Brain pericyte (primary cell): ENCODE measurements around the gene PRAMEF2.
"Not testable (repeated sequence)": the region's sequence is repeated elsewhere in the genome, so short reads cannot be mapped to it uniquely, and the experiment has no call there.

Experiments
- DNase-seq: peaks from one replicate; pipeline ENCODE4 v3.0.0-alpha.2; 2012; ENCODE audit warnings: low read depth, low spot score

PRAMEF2 gene, protein sequence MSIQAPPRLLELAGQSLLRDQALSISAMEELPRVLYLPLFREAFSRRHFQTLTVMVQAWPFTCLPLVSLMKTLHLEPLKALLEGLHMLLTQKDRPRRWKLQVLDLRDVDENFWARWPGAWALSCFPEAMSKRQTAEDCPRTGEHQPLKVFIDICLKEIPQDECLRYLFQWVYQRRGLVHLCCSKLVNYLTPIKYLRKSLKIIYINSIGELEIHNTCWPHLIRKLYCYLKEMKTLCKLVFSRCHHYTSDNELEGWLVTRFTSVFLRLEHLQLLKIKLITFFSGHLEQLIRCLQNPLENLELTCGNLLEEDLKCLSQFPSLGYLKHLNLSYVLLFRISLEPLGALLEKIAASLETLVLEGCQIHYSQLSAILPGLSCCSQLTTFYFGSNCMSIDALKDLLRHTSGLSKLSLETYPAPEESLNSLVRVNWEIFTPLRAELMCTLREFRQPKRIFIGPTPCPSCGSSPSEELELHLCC

GRCh38 chr1:12856786-12857185 lies at the start of gene PRAMEF2:
Gene PRAMEF2 (plus strand): TSS chr1:12857086. CDS start chr1:12859010, 1,924 bp downstream.
- not testable (repeated sequence) for DNase-seq

GRCh38 chr1:12809933-12810332 lies 47.0 kb upstream of the PRAMEF2 start:
- DNase-seq = no peak

DNA sequence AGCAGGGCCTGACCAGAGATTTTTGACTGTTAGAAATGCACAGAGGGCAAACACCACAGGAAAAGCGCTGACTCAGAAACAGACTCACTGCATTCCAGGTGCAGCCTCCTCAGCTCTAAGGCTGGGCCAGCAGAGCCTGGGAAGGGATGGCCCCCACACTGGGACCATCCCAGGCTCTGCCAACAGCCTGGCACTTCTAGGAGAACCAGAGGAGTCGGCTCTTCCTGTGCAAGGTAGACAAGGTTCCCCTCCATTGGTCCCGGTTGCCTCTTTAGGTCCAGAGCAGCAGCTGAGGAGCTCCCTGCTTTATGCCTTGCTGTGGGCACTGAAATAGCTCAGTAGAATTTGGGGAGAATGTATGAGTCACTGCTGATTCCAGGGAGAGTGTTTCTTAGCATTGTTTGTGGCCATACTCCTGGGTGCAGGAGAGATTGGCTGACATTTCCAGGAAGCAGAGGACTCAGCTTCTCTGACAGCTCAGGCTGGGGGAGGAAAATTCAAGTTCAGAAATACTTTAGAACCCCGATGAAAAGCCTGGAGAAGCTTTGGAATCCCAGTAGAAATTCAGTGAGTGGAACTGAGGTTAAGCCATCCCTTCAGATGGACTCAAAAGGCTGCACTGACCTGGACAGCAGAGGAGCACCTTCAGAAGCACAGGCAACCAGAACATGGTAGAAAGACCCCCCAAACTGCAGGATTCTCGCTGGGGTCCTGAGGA lies 46.0 kb upstream of the PRAMEF2 start:
- no peak for DNase-seq

DNA sequence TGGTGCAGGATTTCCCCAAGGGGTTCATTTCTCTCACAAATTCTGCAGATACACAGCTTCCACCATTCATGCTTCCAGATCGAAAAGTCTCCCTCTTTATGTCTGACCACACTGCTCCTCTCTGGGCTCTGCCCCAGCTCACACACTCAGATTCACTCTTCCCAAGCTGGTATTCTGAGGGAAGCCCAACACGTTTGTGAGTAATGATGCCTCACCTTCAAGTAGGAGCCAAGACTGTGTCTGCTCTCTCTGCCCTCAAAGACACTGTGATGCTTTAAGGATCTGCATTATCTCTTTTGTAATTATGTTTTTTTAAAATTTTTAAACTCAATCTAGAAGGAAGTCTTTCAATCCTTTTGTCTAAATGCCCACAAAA lies 45.5 kb upstream of the PRAMEF2 start:
- DNase-seq = no peak

DNA sequence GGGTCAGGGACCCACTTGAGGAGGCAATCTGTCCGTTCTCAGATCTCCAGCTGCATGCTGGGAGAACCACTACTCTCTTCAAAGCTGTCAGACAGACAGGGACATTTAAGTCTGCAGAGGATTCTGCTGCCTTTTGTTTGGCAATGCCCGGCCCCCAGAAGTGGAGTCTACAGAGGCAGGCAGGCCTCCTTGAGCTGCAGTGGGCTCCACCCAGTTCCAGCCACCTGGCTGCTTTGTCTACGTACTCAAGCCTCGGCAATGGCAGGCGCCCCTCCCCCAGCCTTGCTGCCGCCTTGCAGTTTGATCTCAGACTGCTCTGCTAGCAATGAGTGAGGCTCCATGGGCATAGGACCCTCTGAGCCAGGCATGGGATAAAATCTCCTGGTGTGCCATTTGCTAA lies 37.8 kb upstream of the PRAMEF2 start:
- DNase-seq = not testable (repeated sequence)

GRCh38 chr1:12831310-12831709 lies 25.6 kb upstream of the PRAMEF2 start, which contains the start of gene PRAMEF11:
Gene PRAMEF11 (minus strand): TSS chr1:12831410. CDS start chr1:12828789, 2,621 bp downstream.
- not testable (repeated sequence) for DNase-seq

GRCh38 chr1:12833251-12833650 lies 23.6 kb upstream of the PRAMEF2 start:
- not testable (repeated sequence) for DNase-seq

DNA sequence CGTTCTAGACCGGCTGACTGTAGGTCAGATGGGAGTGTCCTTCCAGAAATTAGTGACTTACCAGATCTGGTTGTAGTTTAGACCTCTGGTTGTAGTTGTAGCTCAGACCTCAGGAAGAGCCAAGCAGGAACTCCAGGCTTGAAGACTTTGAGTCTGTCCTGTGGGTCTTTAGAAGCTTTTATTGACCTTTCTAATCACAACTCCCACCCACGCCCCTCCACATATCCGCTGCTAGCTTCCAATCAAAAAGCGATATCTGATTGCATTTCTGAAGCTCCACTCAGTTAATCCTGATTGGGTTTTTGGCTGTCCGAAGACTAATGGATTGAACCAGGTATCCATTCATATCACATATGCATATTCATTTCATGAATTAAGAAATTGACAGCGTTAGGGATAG lies 8.3 kb upstream of the PRAMEF2 start, which contains the start of gene HNRNPCL1:
TSS of gene HNRNPCL1 (minus strand) at position 101 of the 400 bp plus-strand sequence. CDS start 431 bp downstream, outside the sequence.
- not testable (repeated sequence) for DNase-seq

DNA sequence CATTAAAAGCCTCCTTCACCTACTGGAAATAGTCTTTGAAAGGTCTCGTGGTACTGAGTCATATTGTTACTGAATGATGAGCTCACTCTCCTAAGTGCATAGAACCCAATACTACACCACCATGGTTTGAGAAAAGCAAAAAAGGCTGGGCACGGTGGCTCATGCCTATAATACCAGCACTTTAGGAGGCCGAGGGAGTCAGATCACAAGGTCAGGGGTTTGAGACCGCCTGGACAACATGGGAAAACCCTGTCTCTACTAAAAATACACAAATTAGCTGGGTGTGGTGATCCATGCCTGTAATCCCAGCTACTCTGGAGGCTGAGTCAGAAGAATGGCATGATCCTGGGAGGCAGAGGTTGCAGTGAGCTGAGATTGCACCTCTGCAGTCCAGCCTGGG lies 5.1 kb upstream of the PRAMEF2 start:
- DNase-seq = no peak

GRCh38 chr1:12863131-12863880 lies 6.4 kb downstream of the PRAMEF2 start:
- DNase-seq = not testable (repeated sequence)

- not testable (repeated sequence) for DNase-seq
Observed at GRCh38 chr1:12878453-12878852, 21.6 kb downstream of the PRAMEF2 start.

- DNase-seq = not testable (repeated sequence)
Observed at GRCh38 chr1:12886101-12886500, 29.2 kb downstream of the PRAMEF2 start, which contains the start of gene PRAMEF4. Gene PRAMEF4 (minus strand): TSS chr1:12886201. CDS start chr1:12883394, 2,807 bp downstream.

GRCh38 chr1:12898170-12898569 lies 41.3 kb downstream of the PRAMEF2 start, which contains the start of gene PRAMEF10:
Gene PRAMEF10 (minus strand): TSS chr1:12898270. CDS start chr1:12895847, 2,423 bp downstream.
- not testable (repeated sequence) for DNase-seq

- DNase-seq = not testable (repeated sequence)
Observed at GRCh38 chr1:12899186-12899585, 42.3 kb downstream of the PRAMEF2 start.

- DNase-seq = not testable (repeated sequence)
Observed at GRCh38 chr1:12903793-12904572, 47.1 kb downstream of the PRAMEF2 start.
